ENCODE results near the gene PRMT1.

The PRMT1 gene

GRCh38 chr19:49651820-49652550 is 25.1 kb upstream of the PRMT1 start:
- DNase-seq = no peak

- DNase-seq = no peak
These were observed 24.3 kb upstream of the PRMT1 start for GRCh38 chr19:49652551-49653465.

- DNase-seq = no peak
These were observed 23.6 kb upstream of the PRMT1 start for GRCh38 chr19:49653466-49653806.

- no peak for DNase-seq
These were observed 22.5 kb upstream of the PRMT1 start for GRCh38 chr19:49654581-49654980.

GRCh38 chr19:49655570-49656455 is 21.3 kb upstream of the PRMT1 start:
- DNase-seq = no peak

- DNase-seq = no peak
These were observed 20.5 kb upstream of the PRMT1 start for GRCh38 chr19:49656456-49657109.

- no peak for DNase-seq
These were observed 19.5 kb upstream of the PRMT1 start for GRCh38 chr19:49657493-49658138.

- no peak for DNase-seq
These were observed 18.9 kb upstream of the PRMT1 start for GRCh38 chr19:49658139-49658517.

GRCh38 chr19:49658566-49659442 is 18.3 kb upstream of the PRMT1 start:
- no peak for DNase-seq

- no peak for DNase-seq
These were observed 16.6 kb upstream of the PRMT1 start for GRCh38 chr19:49660338-49660961.

GRCh38 chr19:49662011-49662410 is 15.1 kb upstream of the PRMT1 start:
- DNase-seq = no peak

GRCh38 chr19:49663224-49663623 is 13.8 kb upstream of the PRMT1 start:
- DNase-seq = no peak

- DNase-seq = peak; percentile 40
These were observed 12.7 kb upstream of the PRMT1 start for GRCh38 chr19:49664171-49665035.

GRCh38 chr19:49665036-49665350 is 12.1 kb upstream of the PRMT1 start:
- no peak for DNase-seq

GRCh38 chr19:49665351-49666119 is 11.5 kb upstream of the PRMT1 start, which contains the start of the genes BCL2L12 and IRF3:
Gene BCL2L12 (plus strand): TSS chr19:49665933. CDS start chr19:49666693, 760 bp downstream.
Gene IRF3 (minus strand): TSS chr19:49665857. CDS start chr19:49664838, 1,019 bp downstream.
- peak; percentile 89 for DNase-seq

- no peak for DNase-seq
These were observed 11.0 kb upstream of the PRMT1 start for GRCh38 chr19:49666120-49666444.

- no peak for DNase-seq
These were observed 9.6 kb upstream of the PRMT1 start for GRCh38 chr19:49667473-49667872.

- no peak for DNase-seq
These were observed 7.6 kb upstream of the PRMT1 start for GRCh38 chr19:49669516-49669915.
